HG02970 (cell line): Measurements from ENCODE around the gene FOXN3.

Source experiments
- ATAC-seq: cut with Tn5 transposase; IDR thresholded peaks from one replicate; pipeline ENCODE4 v1.9.1; 2021; ENCODE audit warnings: mild to moderate bottlenecking, moderate library complexity, moderate number of reproducible peaks; ENCODE audit not compliant: unreplicated experiment, low FRiP score

FOXN3 gene

GRCh38 chr14:89417091-89417464 is at the start of gene FOXN3:
TSS of gene FOXN3 (minus strand) at chr14:89417233. CDS start at chr14:89412476, 4,757 bp downstream.
- ATAC-seq: peak; percentile 56

DNA sequence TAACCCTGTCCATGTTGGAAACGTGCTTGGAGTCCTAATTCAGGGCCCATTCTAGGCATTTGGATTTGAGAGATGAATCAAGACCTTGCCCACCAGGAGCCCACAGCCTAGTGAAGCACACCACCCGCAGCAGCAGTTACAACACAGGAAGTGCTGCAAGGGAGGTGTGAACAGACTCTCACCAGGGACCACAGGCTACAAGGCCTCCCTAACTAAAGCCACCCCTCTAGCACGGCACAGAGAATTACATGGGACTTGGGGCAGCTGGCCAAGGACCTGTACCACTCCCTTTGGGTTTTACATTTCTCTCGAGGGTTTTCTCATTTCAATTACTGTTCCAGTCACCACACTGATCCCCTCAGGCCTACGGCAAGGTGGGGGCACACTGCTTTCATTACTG is 49.5 kb upstream of the FOXN3 start:
- ATAC-seq: no peak

- ATAC-seq: no peak
Measured at GRCh38 chr14:89465876-89466275, 48.8 kb upstream of the FOXN3 start.

DNA sequence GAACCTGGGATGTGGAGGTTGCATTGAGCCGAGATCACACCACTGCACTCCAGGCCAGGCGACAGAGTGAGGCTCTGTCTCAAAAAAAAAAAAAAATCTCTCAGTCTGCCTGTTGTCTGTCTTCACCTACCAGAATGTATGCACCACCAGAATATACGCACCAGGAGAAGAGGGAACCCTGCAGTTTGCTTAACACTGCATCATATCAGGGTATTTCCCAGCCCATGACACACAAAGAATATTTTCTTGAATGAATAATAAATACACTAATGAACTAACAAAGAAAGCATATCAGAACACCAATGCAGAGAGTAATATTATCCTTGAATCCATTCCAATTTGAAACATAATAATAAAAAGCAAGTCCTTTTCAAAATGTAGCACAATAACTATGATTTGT is 44.2 kb upstream of the FOXN3 start:
- no peak for ATAC-seq

- no peak for ATAC-seq
Measured at GRCh38 chr14:89458713-89459420, 41.8 kb upstream of the FOXN3 start.

GRCh38 chr14:89457007-89457406 is 40.0 kb upstream of the FOXN3 start:
- ATAC-seq: no peak

DNA sequence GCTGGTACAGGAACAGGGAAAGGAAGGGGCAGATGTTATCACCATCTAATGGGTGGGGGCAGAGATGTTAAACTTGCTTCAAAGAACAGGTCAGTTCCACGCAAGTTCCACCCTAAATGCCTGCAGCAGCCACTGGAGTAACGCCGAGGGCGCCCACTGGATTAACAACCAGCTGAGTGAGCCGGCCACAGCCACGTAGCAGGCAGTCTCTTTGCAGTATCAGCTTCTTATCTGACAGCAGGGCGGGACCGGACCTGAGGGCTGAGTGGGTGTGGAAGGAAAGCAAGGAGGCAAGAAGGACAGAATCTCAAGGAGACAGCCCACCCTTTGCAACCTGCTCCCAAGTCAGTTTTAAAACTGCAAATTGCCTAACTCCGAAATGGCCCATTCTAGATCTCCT is 38.4 kb upstream of the FOXN3 start:
- no peak for ATAC-seq

DNA sequence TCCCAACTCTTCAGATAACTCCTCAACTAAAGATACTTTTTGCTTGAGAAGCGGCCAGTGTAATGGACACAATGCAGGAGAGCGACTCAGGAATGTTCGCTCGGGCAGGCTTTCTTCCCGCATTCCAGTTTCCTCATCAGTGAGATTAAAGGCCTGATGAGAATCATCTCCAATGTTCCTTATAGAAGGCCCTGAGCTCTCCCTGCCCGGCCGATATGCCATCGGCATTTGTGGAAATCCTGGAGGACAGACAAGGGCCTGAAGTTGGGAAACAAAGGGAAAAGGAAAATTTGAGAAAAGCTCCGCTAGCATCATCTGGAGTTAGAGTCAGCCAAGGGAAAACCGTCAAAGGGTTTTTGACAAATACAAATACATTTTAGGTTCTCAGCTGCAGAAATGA is 38.0 kb upstream of the FOXN3 start:
- ATAC-seq: no peak

DNA sequence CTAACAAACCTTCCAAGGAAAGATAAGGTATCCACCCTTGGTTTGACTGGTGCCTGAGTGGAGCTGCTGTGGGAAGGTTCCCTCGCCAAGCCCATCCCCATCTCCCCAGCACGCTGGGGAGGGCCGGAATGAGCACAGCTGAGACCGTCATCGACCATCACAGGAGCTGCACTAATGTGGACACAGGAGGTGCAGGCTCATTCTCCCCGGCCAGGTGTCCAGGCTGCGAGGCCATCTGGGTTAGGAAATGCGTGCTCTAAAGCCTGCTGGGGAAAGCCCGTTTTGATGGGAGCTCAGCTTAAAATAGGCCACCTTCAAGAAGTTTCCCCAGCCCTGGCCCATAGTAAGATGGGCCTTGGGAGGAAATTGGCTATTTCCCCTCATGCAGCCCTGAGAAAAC is 35.2 kb upstream of the FOXN3 start:
- no peak for ATAC-seq

DNA sequence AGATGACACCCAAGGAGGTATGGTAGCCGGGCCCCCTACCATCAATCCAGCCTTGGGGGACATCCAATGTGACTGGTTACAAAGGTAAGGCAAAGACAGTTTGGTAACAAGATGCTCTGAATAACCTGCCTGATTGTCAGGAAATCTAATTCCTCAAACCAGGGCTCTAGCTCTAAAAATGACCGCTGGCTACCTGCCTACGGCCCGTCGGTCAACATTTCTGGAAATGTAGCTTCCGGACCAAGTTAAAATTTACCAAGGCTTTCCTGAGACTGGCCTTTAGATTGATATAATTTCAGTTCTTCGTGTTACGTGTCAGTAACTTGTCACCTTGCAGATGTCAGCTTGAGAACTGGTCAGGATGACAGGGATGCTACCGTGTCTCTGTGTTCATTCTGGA is 34.2 kb upstream of the FOXN3 start:
- no peak for ATAC-seq

- no peak for ATAC-seq
Measured at GRCh38 chr14:89447182-89447944, 30.3 kb upstream of the FOXN3 start.

- ATAC-seq: no peak
Measured at GRCh38 chr14:89445273-89445973, 28.4 kb upstream of the FOXN3 start.

DNA sequence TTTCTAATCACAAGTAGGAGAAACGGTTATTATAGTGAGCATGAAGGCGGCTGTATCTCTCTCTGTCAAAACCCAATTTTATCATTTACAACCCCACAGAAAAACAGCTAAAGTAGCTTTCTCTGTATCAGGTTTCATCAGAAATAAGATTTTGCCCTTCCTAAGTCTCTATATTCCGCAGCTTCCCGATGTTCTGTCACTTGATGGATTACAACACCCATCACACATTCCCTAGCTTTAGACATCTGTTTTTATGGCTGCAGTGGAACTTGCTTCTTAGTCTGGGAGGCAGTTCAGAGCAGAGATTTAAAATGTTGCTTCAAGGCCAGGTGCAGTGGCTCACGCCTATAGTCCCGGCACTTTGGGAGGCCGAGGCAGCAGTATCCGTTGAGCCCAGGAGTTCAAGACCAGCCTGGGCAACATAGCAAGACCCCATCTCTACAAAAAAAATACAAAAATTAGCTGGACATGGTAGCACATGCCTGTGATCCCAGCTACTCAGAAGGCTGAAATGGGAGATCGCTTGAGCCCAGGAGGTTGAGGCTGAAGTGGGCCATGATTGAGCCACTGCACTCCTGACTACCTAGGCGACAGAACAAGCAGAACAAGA is 27.6 kb upstream of the FOXN3 start:
- no peak for ATAC-seq

GRCh38 chr14:89444044-89444443 is 27.0 kb upstream of the FOXN3 start:
- ATAC-seq: no peak

DNA sequence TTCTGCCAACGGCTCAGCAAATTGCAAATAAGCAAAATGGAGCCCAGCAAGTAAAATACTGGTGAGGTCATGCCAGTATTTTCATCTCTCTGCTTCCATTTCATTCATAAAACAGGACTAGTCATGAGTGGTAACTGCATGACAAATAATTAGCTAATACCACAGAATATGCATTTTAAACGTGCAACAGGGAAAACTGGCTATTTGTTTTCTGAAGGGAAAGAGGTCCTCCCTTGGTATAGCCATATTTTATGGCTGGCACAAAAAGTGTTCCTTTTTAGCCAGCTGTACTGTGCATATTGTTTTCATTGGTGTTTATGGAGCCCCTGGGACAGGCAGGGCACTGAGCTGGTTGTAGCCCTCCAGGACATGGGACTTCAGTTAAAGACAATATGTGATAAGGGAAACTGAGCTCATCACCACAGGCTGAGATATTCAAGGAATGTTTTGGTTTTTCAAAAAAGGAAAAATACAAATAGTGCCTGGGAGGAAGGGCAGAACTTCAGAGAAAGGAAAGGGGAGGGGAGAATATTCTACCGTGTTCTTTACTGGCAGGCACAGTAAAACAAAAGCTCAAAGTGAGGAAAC is 26.1 kb upstream of the FOXN3 start:
- no peak for ATAC-seq

DNA sequence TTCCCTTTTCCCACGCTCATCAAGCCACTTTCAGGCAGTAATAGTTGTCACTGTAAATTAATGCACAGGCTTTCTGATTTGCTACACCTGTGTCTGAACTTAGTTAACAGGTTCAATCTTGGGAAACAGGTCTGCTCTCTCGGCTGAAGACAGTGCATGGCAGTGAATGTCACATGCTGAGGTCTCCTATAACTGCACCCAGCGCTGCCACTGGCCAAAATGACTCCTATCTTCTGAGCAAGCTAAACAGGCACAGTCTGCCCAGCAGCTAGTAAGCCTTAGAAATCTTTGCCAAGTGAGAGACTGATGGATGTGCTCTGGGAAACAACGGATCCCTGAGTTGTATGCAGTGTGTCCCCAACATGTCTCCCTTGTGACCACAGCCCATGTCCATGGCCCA is 25.2 kb upstream of the FOXN3 start:
- ATAC-seq: no peak

DNA sequence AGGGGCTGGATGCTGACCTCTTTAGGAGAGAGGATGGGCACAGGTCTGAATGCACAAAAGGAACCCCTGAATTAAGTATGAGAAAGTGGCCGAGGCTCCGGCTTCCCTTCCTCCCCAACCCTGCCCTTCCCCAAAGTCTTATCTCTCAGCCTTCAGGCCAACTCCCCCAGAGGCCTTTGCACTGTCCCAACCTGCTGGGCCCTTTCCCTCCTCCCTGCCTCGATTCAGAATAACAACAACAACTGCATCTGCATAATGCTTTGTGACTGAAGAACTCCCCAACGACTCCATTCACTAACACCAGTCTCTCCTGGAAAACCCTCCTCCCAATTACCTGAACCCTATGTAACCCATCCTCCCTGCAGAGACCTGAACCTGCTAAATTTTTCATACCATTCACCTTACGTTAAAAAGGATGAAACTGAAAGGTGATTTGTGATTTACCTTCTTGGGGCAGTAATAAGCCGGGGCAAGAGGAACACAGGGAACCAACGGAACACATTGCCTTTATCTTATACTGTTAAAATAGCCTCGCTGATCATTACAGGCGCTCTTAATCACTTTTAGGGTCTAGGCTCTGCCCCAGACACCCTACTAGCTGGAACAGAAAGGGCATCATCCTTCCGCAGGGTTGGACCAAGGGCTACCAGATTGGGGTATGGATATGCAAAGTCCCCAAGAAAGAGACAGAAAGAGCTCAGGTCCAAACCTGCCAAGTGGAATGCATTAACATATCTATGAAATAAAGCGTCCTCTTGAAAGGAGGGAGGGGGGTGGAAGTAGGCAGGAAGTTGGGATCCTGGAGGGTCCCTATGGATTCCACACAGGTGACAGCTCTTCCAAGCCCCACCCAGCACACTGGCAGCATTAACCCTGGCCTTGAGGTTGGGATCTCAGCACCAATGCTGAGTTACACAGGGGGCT is 24.2 kb upstream of the FOXN3 start:
- ATAC-seq: no peak

DNA sequence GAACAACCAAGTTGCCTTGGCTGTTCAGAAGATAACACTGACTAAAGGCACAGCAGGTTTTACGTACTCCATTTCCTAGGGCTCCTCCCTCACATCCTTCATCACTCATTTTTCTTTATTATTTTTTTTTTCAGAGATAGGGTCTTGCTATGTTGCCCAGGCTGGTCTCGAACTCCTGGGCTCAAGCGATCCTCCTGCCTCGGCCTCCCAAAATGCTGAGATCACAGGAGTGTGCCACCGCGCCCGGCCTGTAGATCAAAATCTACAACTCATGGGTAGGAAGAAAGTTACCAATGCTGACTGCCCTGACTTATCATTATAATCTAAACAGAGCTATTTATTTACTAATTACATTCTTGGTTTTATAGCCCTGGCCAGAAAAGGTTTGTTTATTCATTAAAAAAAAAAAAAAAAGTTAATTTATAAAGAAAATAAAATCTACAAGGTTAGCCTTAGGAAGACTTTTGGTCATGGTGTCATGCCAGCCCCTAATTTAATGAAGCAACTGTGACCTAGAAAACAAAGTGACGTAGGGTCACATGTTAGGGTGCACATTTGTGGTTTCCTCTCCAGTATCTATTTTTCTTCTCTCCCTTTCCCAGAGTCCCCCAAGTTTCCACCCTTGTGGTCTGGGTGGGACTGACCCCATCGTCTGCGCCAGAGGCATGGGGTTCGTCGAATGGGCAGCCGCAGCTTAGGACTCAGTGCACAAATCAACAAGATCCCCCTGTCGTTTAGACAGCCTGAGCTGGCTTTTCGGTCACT is 19.0 kb upstream of the FOXN3 start:
- ATAC-seq: no peak

- no peak for ATAC-seq
Measured at GRCh38 chr14:89435492-89435891, 18.5 kb upstream of the FOXN3 start.
